Loucy (cell line): Measurements from ENCODE around the gene RLF.

Experiments used
- H2AFZ ChIP-seq: fragments of 200-600 bp; sonication (generic); 2 replicates; pipeline ENCODE4 v1.6.0; 2016; ENCODE audit warnings: antibody characterized with exemption, mild to moderate bottlenecking, low read length, moderate library complexity
- H3F3A ChIP-seq: fragments of 200-600 bp; 2 replicates; pipeline ENCODE4 v1.6.0; 2016; ENCODE audit warnings: antibody characterized with exemption, low read depth, mild to moderate bottlenecking
- H3K27me3 ChIP-seq: fragments of 200-600 bp; sonication (generic); 2 replicates; pipeline ENCODE4 v1.6.1; 2014; ENCODE audit warnings: low read length, mild to moderate bottlenecking; ENCODE audit not compliant: insufficient read depth, poor library complexity, severe bottlenecking
- H3K36me3 ChIP-seq: fragments of 200-600 bp; sonication (generic); 2 replicates; pipeline ENCODE4 v1.6.1; 2016; ENCODE audit warnings: low read length; ENCODE audit not compliant: insufficient read depth
- H3K4me1 ChIP-seq: fragments of 200-600 bp; sonication (generic); 2 replicates; pipeline ENCODE4 v1.5.1; 2014; ENCODE audit warnings: low read length, mild to moderate bottlenecking; ENCODE audit not compliant: insufficient read depth, poor library complexity, severe bottlenecking
- H3K4me2 ChIP-seq: fragments of 200-600 bp; sonication (generic); 2 replicates; pipeline ENCODE4 v1.6.0; 2014; ENCODE audit warnings: antibody characterized with exemption, low read length, low read depth, mild to moderate bottlenecking; ENCODE audit not compliant: poor library complexity, severe bottlenecking
- H3K4me3 ChIP-seq: fragments of 200-600 bp; sonication (generic); 2 replicates; pipeline ENCODE4 v1.5.1; 2014; ENCODE audit warnings: low read length, mild to moderate bottlenecking, mixed read lengths; ENCODE audit not compliant: poor library complexity, severe bottlenecking
- H3K79me2 ChIP-seq: fragments of 200-600 bp; sonication (generic); 2 replicates; pipeline ENCODE4 v1.6.1; 2014; ENCODE audit warnings: low read length; ENCODE audit not compliant: insufficient read depth
- H3K9ac ChIP-seq: fragments of 200-600 bp; sonication (generic); 2 replicates; pipeline ENCODE4 v1.6.0; 2014; ENCODE audit warnings: mild to moderate bottlenecking, low read depth, low read length, moderate library complexity; ENCODE audit not compliant: poor library complexity, severe bottlenecking
- H3K9me2 ChIP-seq: fragments of 200-600 bp; sonication (generic); replicated peaks from 2 replicates; pipeline ENCODE4 v1.6.1; 2016; ENCODE audit warnings: low read depth, low read length, mixed read lengths
- H3K9me3 ChIP-seq: fragments of 200-600 bp; sonication (generic); 2 replicates; pipeline ENCODE4 v1.6.1; 2014; ENCODE audit warnings: mild to moderate bottlenecking, antibody characterized with exemption, low read length, low read depth; ENCODE audit not compliant: insufficient read depth
- H4K20me1 ChIP-seq: fragments of 200-600 bp; sonication (generic); 2 replicates; pipeline ENCODE4 v1.6.0; 2014; ENCODE audit warnings: antibody characterized with exemption, low read length, mild to moderate bottlenecking; ENCODE audit not compliant: insufficient read depth, poor library complexity, severe bottlenecking
- CTCF ChIP-seq: fragments of 200-600 bp; sonication (generic); conservative IDR thresholded peaks from 2 replicates; pipeline ENCODE4 v1.5.1; 2014; ENCODE audit warnings: mild to moderate bottlenecking, antibody characterized with exemption, low read length
- EZH2phosphoT487 ChIP-seq: fragments of 200-600 bp; IDR thresholded peaks from 2 replicates; pipeline ENCODE4 v1.6.1; 2018; ENCODE audit warnings: antibody characterized with exemption, mild to moderate bottlenecking, moderate library complexity, borderline replicate concordance

The RLF gene

GRCh38 chr1:40273547-40274166 is 112.5 kb downstream of the RLF start:
- no peak overlapping the region for H3K4me2 ChIP-seq
- no peak overlapping the region for H2AFZ ChIP-seq
- H3K4me3 ChIP-seq, result no peak overlapping the region
- H3K27me3 ChIP-seq, result no peaks in the 10 kb centered on the region
- H3F3A ChIP-seq, result no peaks in the 10 kb centered on the region
- no peak for TF ChIP-seq CTCF
- no peak for TF ChIP-seq EZH2phosphoT487
- H3K9me3 ChIP-seq, result no peaks in the 10 kb centered on the region
- no peaks in the 10 kb centered on the region for H3K9me2 ChIP-seq
- H4K20me1 ChIP-seq, result no peaks in the 10 kb centered on the region
- H3K79me2 ChIP-seq, result no peaks in the 10 kb centered on the region
- H3K9ac ChIP-seq, result no peak overlapping the region
- H3K36me3 ChIP-seq, result peaks cover 49% of the 10 kb centered on the region
- no peaks in the 10 kb centered on the region for H3K4me1 ChIP-seq

GRCh38 chr1:40274331-40274730 is 113.1 kb downstream of the RLF start:
- H3K9me3 ChIP-seq, result no peaks in the 10 kb centered on the region
- H3K9ac ChIP-seq, result no peak overlapping the region
- H4K20me1 ChIP-seq, result peaks cover 3% of the 10 kb centered on the region
- peaks cover 49% of the 10 kb centered on the region for H3K36me3 ChIP-seq
- no peaks in the 10 kb centered on the region for H3F3A ChIP-seq
- H3K27me3 ChIP-seq, result no peaks in the 10 kb centered on the region
- H3K9me2 ChIP-seq, result no peaks in the 10 kb centered on the region
- no peak overlapping the region for H3K4me2 ChIP-seq
- no peak overlapping the region for H2AFZ ChIP-seq
- H3K4me1 ChIP-seq, result no peaks in the 10 kb centered on the region
- TF ChIP-seq CTCF (no peak), EZH2phosphoT487 (no peak)
- H3K79me2 ChIP-seq, result no peaks in the 10 kb centered on the region
- H3K4me3 ChIP-seq, result no peak overlapping the region

GRCh38 chr1:40276122-40276521 is 114.9 kb downstream of the RLF start:
- Histone ChIP-seq H3K9me2 (no peaks in the 10 kb centered on the region), H3K4me1 (no peaks in the 10 kb centered on the region), H3K27me3 (no peaks in the 10 kb centered on the region), H4K20me1 (peaks cover 3% of the 10 kb centered on the region), H3K9me3 (no peaks in the 10 kb centered on the region), H3K36me3 (peaks cover 35% of the 10 kb centered on the region; the same call in 1 of the 2 replicates), H3K4me2 (no peak overlapping the region), H2AFZ (no peak overlapping the region), H3K79me2 (no peaks in the 10 kb centered on the region), H3K9ac (no peak overlapping the region), H3F3A (no peaks in the 10 kb centered on the region), H3K4me3 (no peak overlapping the region)
- TF ChIP-seq CTCF (no peak), EZH2phosphoT487 (no peak)
